DMS53 (cell line): ENCODE results near the gene MAGEB6B.

ENCODE experiments used
- DNase-seq: peaks from one replicate; lab custom pipeline; 2025; lab: John Stamatoyannopoulos, UW

The MAGEB6B gene, protein sequence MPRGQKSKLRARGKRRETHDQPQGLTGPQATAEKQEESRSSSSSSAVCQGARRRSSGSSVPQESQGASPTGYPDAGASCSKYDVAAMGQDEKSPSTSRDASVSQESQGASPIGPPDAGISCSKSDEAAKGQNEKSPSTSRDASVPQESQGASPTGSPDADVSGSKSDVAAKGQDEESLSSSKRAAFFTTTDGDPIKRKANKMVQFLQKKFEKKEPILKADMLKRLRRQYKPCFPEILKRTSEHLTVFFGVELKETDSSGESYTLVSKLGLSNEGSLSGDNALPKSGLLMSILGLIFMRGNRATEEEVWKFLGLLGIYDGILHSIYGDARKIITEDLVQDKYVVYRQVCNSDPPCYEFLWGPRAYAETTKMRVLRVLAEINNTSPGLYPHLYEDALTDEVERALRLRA

DNA sequence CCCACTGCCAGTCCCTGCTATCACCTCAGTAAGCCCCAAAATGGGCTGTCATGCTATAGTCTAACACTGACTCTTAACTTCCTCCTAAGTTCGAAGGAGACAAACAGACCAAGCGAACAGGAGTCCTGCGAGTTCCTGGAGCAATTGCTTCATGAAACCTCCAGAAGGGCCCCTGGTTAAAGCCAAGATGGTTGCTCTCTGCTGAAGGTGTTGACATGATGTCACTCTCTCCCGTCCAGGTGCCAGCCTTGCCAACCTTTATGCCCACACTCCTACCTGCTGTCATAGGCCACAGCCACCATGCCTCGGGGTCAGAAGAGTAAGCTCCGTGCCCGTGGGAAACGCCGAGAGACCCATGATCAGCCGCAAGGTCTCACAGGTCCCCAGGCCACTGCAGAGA, at the start of gene MAGEB6B:
TSS of gene MAGEB6B (plus strand) at position 301 of the 400 bp plus-strand sequence. CDS start at position 301, 0 bp downstream.
- no peak for DNase-seq

DNA sequence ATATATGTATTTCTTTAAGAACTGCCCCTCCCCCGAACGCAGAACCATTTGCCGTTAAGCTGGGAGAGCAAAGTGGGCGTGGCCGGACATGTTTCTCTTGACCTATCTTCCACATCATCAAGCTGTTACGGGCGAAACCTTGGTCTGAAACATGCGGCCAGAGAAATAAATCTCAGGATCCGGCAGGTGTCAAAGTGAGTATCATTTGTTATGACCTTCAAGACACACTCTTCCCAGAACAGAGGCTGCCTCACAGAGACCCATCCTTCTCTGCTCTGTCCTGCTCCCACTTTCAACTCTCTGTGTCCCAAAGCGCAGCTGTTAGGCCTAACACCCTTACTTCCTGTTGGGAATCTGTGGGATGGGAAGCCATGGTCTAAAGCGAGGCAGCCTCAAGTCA, 22.1 kb upstream of the MAGEB6B start, which contains the start of gene MAGEB18:
TSS of gene MAGEB18 (plus strand) at position 70 of the 400 bp plus-strand sequence. CDS start 643 bp downstream, outside the sequence.
- DNase-seq: no peak

DNA sequence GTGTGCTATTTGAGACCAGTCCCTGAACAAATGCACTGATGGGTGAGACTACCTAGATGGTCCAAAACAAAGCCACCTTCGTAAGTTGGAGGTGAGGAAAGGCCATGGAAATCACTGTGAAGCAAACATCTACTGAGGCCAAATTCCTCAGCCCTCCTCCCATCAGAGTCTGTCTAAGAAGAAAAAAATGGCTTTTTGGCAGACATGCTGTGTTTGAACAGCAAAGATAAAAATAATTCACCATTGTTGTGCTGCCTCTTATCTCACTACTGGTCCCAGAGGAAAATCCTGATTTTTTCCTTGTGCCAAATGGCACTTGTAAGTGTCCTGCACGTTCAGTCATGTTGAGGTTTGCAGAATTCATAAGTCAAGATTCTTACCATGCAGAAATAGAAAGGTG, 14.4 kb upstream of the MAGEB6B start:
- no peak for DNase-seq

DNA sequence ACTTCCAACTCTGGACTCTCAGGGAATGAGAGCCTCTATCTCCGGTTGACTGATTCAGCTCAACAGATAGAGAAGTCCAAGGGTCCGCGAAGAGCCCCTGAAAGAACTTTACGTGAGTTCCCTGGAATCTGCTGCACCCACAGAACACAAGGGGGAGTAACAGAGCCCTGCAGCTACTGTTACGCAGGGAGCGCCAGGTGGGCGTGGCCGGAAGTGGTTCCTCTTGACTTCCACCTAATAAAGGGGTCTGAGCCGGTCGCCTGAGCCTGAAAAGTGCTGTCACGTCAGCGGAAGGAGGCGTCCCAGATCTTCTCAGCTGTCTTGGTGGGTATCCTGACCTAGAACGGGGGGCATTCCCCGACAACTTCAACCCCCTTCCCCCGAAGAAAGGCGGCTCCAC, 31.8 kb downstream of the MAGEB6B start, which contains the start of gene MAGEB6:
TSS of gene MAGEB6 (plus strand) at position 237 of the 400 bp plus-strand sequence. CDS start 1,407 bp downstream, outside the sequence.
- DNase-seq: no peak

DNA sequence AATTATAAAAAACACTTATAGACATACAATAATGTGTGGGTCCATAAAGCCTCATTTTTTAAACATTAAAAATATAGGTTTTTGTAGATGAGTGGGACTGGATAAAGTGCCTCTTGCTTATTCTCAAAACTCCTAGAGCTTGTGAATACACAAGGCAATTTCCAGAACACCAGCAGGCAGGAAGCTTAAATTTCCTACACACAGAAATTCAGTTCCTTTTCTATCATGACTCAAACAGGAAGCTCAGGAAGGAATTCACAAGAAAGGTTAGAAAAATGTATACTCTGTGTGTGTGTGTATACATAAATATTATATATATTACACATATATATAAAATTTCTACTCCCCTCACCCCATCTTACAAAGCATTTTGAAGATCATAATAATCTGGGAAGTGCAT, 43.2 kb downstream of the MAGEB6B start:
- no peak for DNase-seq

DNA sequence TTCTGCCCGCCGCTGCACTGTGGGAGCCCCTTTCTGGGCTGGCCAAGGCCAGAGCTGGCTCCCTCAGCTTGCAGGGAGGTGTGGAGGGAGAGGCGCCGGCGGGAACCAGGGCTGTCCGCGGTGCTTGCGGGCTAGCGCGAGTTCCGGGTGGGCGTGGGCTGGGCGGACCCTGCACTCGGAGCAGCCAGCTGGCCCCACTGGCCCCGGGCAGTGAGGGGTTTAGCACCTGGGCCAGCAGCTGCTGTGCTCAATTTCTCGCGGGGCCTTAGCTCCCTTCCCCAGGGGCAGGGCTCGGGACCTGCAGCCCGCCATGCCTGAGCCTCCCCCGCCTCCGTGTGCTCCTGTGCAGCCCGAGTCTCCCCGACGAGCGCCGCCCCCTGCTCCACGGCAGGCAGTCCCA, 44.3 kb downstream of the MAGEB6B start:
- peak; percentile 62 for DNase-seq

DNA sequence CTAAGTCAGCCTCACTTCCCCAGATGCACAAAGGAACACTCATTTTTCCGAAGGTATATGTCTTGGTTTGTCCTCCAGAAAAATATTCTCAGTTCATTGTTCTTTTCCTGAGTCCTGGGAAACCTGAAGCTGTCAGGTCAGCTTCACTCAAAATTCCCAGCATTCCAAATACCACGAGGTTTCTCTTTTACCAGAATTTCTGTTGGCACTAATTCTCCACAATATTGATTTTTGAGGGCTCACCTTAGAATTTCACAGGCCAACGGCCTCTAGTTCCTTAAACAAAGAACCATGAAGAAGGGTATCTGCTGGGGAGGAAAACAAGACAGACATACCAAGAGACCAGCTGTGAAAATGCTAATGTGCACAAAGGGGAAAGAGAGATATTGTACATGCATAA, 47.6 kb downstream of the MAGEB6B start:
- DNase-seq: no peak
